OCI-M2 (cell line): Measurements from ENCODE around the gene ACSL1.

Source experiments
- DNase-seq: peaks from one replicate; lab custom pipeline; 2025; ENCODE audit not compliant: unreplicated experiment; lab: John Stamatoyannopoulos, UW

The ACSL1 gene

GRCh38 chr4:184825896-184826690 is at the start of gene ACSL1:
ACSL1 (minus strand) TSS chr4:184825968; CDS start chr4:184803514, 22,454 bp downstream.
- DNase-seq: no peak

DNA sequence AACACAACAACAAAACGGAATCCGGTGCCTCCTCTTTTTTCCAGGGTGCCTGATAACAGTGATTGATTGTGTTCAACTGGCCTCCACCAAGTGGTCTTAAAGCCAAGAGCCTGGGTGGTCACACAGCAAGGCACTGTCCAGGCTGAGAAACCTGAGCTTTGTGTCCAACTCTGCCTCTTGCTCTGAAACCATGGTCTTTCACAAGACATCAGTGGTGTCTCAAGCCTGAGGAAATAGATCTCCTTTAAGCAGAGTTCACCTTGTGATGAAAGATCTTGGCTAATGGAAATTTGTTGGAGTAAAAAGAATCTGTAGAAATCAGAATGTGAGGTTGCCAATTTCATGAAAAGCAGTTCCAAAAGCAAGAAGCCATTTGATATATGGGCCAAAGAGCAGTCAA is 47.3 kb upstream of the ACSL1 start:
- no peak for DNase-seq

DNA sequence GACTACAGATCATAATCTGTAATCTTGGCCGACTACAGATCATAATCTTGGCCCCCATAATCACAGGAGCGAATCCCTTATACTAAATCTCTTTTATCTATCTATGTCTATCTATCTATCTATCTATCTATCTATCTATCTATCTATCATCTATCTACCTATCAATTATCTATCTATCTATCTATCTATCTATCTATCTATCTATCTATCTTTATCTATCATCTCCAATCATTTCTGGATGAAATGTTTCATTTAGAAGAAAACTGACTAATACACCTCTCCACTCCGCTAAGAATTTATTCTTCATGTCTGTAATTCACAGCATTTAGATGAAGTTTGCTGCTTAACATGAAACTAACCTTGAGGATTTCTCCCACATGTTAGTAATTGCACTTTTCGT is 45.0 kb upstream of the ACSL1 start:
- no peak for DNase-seq

GRCh38 chr4:184868623-184869022 is 42.9 kb upstream of the ACSL1 start:
- no peak for DNase-seq

DNA sequence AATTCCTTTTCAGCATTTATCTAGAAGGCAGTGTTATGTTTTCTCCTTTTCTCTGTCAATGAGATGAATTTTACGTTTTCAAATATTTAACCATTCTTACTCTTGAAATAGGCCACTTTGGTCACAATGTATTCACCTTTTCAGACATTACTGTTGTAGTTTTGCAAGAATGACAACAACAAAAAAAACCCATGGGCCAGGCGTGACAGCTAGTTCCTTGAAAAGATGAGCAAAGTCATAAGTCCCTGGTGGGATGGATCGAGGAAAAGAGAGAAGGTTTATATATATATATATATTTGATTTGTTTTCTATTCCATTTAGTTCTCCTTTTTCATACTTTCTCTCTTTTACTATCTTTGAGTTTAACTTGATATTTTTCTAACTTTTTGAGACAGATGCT is 38.1 kb upstream of the ACSL1 start:
- DNase-seq: no peak

GRCh38 chr4:184861047-184861446 is 35.3 kb upstream of the ACSL1 start:
- no peak for DNase-seq

DNA sequence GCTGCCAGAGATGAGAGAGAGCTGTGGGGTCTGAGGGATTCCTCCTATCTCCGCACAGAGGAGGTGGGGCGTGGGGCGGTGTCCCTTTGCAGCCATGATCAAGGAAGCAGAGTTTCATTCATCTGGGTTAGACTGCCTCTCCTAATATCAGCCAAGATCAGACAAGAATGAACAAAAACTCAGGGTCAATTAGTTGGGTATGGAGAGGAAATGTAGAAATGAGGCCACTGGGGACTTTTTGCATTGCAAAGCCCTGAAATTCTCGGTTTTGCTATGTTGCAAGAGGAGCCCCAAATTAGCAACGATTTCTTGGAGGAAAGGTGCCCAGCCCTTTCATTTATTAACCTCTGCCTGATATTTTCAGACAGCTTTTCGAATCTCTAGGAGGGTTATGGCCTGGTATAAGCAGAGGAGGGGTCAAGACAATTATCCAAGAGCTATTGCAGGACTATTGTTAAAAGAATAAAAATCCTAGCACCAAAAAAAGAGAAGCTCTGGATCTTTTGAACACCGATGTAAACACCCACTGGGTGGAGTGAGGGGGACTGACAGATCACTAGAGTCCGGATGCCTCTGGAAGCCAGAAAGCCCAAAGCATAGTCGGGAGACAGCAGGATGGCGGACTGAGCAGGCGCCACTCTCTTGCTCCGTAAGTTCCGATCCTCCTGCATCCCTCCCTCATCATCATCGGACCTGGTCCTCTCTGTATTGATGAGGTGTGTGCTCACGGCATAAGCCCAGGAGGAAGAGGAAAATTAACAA is 34.4 kb upstream of the ACSL1 start:
- no peak for DNase-seq

DNA sequence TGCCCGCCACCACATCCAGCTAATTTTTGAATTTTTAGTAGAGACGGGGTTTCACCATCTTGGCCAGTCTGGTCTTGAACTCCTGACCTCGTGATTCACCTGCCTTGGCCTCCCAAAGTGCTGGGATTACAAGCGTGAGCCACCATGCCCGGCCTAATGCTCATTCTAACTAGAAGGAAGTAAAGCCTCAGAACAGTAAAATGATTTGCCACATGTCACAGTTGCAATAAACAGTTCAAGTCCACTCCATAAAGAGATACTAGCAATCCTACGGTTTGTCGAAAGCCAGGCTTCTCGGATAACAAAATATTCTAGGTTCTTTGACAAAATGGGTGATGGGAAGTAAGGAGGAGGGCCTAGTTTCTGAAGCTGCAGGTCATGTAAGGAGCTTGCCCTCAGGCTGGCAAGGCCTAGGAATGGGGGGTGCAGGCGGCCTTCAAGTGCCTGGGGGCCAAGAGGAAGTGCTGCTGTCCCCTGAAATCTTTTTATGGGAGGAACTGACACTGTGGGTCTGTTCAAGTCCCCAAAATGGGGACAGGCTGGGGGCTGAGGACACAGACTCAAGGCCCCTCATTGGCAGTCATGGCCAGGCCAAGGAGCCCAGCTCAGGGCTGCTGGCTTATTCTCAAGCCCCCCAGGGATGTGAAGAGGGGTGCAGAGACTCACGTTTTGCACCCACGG is 31.8 kb upstream of the ACSL1 start:
- no peak for DNase-seq

GRCh38 chr4:184856277-184856609 is 30.5 kb upstream of the ACSL1 start:
- no peak for DNase-seq

- DNase-seq: peak; percentile 28
Measured at GRCh38 chr4:184854673-184855072, 28.9 kb upstream of the ACSL1 start.

GRCh38 chr4:184853436-184853835 is 27.7 kb upstream of the ACSL1 start:
- DNase-seq: no peak

DNA sequence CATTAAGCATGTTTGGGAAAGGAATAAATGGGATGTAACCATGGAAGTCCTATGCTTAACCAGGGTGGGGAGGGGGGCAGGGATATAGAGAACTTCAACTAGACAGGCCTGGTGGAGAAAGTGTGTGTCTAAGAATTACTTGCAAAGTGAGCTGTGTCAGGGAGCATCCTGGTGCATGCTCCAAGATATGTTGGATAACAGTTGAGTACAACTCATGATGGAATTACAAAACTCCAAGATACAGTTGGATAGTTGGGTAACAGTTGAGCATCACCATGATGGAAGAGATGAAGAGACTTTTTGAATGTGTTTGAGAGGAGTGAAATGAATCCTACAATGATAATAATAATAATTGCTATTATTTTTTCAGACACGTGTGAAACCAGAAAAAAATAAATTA is 26.1 kb upstream of the ACSL1 start:
- DNase-seq: no peak

DNA sequence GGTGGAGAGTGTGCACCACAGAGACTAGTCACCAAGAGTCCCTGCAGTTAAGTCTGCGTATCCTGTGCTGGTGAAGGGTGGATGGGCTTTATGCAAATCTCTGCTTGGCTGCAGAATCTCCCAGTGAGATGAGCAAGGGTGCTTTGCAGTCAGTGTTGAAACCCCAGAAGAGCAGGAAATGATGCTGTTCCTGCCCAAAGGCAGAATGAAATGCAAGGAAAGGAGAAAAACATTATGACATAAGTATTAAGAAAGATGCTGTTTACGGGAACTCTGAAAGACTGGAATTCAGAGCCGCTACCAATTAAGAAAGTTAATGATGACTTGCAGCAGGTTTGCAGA is 25.4 kb upstream of the ACSL1 start:
- no peak for DNase-seq

GRCh38 chr4:184850431-184851199 is 24.8 kb upstream of the ACSL1 start:
- no peak for DNase-seq

- no peak for DNase-seq
Measured at GRCh38 chr4:184850018-184850417, 24.2 kb upstream of the ACSL1 start.

DNA sequence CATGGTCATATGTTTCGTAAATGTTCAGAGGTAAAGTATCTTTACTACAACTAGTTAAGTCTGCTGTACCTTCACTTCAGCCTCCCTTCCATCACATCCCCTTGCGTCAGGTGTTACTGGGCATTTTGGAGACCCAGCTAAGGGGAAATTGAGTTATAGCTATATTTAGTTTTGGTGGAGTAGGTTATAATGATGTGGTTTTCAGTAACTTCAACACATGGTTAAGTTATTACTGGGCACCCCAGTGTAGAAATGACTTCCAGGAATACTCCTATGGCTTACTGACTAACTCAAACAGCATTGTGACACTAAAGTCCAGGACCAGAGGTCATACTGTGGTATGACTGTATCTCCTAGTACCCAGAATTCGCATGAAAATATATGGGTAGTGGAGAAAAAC is 23.4 kb upstream of the ACSL1 start:
- no peak for DNase-seq

DNA sequence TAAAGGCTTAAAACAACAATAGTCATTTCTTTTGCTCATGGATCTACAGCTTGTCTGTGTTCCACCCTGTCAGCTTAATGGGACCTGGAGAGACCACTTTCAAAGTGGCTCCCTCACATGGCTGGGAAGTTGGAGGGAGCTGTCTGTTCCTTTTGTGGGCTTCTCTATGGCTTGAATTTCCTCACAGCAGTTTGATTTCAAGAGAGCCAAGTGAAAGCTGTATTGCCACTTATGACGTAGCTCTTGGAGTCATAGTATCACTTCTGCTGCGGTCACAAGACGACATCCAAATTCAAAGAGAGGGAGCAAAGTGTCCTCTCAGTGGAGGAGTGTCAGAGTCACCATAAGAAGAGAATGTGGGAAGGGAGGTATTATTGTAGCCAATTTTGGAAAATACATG is 22.7 kb upstream of the ACSL1 start:
- DNase-seq: no peak

DNA sequence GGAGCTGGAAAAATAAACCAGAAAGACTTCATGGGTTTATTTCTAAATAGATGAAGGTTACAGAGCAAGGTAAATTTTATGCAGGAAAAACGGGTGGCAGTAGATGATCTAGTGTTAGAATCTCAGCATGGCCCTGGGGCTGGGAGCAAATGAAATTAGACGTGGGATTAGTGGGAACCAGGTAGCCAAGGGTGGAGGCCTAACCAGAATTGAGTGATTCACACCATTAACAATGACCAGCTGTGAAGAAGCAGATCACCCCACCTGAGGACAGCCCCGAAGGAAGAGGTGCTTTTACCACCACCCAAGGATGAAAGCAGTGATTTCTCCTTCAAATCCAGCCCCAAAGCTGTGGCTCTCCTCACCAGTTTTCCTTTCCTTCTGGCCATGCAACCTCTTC is 20.8 kb upstream of the ACSL1 start:
- no peak for DNase-seq

DNA sequence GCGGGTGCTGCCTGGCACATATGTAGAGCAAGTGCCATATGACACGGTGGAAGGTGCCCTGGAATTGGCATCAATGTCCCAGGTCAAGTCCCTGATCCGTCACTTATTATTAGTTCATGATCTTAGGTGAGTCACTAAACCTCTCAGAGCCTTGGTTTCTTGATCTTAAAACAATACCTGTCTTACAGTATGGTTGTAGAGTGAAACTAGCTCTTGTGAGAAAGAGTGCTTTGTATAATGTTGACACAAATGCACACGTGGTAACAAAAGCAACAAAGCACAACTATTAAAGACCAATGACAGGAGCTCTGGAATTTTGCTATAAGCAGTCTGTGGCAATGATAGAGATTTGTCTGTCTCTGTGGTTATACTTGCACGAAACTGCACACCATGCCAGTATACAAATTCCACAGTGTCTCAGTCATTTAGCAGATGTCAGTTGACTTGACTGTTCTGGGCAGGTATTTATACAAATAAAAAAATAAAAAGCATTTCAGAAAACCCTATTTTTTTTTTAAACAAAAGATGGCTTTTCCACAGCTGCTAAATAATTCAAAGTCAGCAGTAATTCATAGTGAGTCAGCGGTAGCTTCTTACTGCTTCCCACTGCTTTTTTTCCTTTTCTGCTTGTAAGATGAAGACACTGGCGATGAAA is 19.7 kb upstream of the ACSL1 start:
- no peak for DNase-seq

DNA sequence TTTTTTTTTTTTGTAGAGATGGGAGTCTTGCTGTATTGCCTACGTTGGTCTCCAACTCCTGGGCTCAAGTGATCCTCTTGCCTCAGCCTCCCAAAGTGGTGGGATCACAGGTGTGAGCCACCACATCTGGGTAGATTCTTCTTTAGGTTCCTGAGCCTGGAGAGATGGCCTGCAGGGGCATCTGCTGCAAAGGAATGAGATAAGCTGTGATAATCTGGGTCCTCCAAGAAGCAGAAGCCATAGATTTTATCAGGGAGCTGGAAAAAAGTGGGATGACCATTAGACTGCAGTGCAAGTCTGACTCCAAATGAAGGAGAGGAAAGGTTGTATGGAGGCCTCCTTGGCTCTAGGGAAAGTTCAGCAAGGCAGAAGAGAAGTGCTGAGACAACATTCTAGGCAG is 19.0 kb upstream of the ACSL1 start:
- DNase-seq: no peak

DNA sequence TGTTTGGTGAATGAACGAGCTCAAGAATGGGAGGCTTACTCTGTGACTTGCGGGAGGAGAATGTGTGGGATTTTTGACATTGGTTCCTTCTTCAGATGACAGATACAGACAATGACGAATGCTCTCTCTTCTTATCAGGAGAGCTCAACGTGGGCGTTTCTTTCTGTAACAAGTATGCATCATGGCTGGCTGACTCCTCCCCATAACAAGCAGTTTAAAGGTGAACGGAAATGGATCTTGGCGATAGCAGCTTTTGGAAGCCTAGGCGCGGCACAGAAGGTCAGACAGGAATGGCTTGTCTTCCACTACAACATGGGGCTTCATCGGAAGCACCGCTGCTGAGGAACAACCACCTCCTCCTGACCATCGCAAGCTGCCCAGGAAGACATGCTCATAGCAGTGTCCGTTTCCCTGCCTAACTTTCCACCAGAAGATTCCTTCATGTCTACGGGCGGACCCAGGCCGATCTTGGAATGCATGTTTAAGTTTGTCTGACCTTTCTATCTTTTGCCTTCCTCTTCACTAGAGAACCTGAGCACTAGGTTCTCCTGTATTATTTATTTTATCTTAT is 18.3 kb upstream of the ACSL1 start:
- peak; percentile 27 for DNase-seq
